Panc1 (cell line): Measurements from ENCODE around the gene NT5C1B. TPM values are rescaled to one million over a fixed set of nuclear protein-coding genes. Genes with fewer than 3 reads are reported as not detected.

ENCODE experiments used
- ATAC-seq: fragments of 200-7000 bp; cut with Tn5 transposase; 2 replicates; pipeline ENCODE4 v1.9.1; 2020; ENCODE audit warnings: mild to moderate bottlenecking, moderate library complexity
- BruUV-seq: library from RNA; stranded (reverse); fragments of 400-500 nt; replicated peaks from 2 replicates; lab custom pipeline; 2021; lab: Mats Ljungman, UMichigan
- CTCF ChIA-PET: fragments of 300-600 bp; sonication (Branson Sonifier 250); formaldehyde crosslinking; loops from one replicate; lab custom pipeline; 2022; ENCODE audit warnings: antibody characterized with exemption; lab: Charles Lee
- POLR2A ChIA-PET: fragments of 300-600 bp; sonication (Branson Sonifier 250); formaldehyde crosslinking; loops from one replicate; lab custom pipeline; 2022; ENCODE audit warnings: antibody characterized with exemption; lab: Charles Lee
- DNase-seq: peaks from one replicate; pipeline ENCODE4 v3.0.0-alpha.2; 2010; ENCODE audit warnings: low read depth, low spot score
- H3K27ac ChIP-seq: 2 replicates; pipeline ENCODE4 v1.5.1; 2011; ENCODE audit warnings: mild to moderate bottlenecking, low read length, inconsistent platforms
- H3K27me3 ChIP-seq: fragments of 200-500 bp; sonication (Bioruptor generic); 2 replicates; pipeline ENCODE4 v1.6.0; 2014; ENCODE audit warnings: low read length, inconsistent platforms; ENCODE audit not compliant: control insufficient read depth, insufficient read depth
- H3K36me3 ChIP-seq: fragments of 200-500 bp; sonication (Bioruptor generic); 2 replicates; pipeline ENCODE4 v1.5.1; 2014; ENCODE audit warnings: inconsistent platforms, mild to moderate bottlenecking, low read length, moderate library complexity; ENCODE audit not compliant: control insufficient read depth, insufficient read depth
- H3K4me1 ChIP-seq: 2 replicates; pipeline ENCODE4 v1.5.1; 2011; ENCODE audit warnings: inconsistent platforms, mild to moderate bottlenecking, low read length, moderate library complexity; ENCODE audit not compliant: control insufficient read depth, insufficient read depth
- H3K4me3 ChIP-seq, 2 experiments: 2 replicates each; pipeline ENCODE4 v1.5.1; 2011 to 2012; ENCODE audit warnings: low read depth in 2 of 2, low read length in 2 of 2, mild to moderate bottlenecking in 2 of 2, inconsistent platforms in 1 of 2, moderate library complexity in 1 of 2
- H3K9me3 ChIP-seq: fragments of 200-500 bp; sonication (Bioruptor generic); 2 replicates; pipeline ENCODE4 v1.5.1; 2014; ENCODE audit warnings: low read depth, mild to moderate bottlenecking, inconsistent platforms, low read length, moderate library complexity; ENCODE audit not compliant: control insufficient read depth, insufficient read depth
- POLR2AphosphoS5 ChIP-seq: IDR thresholded peaks from 2 replicates; pipeline ENCODE4 v1.6.1; 2012; ENCODE audit warnings: mild to moderate bottlenecking, low read depth, low read length, moderate library complexity
- REST ChIP-seq, 2 experiments: IDR thresholded peaks; 2 replicates each; pipeline ENCODE4 v1.6.1; 2011 to 2012; ENCODE audit warnings: low read depth in 2 of 2, control low read depth in 1 of 2, low read length in 1 of 2, mild to moderate bottlenecking in 1 of 2, moderate library complexity in 1 of 2; ENCODE audit not compliant: insufficient read depth in 1 of 2
- SIN3A ChIP-seq: IDR thresholded peaks from 2 replicates; pipeline ENCODE4 v1.6.1; 2012; ENCODE audit warnings: low read depth, mild to moderate bottlenecking, low read length, moderate library complexity, borderline replicate concordance; ENCODE audit not compliant: insufficient read depth
- TCF7L2 ChIP-seq: IDR thresholded peaks from 2 replicates; pipeline ENCODE4 v1.6.1; 2011; ENCODE audit warnings: mild to moderate bottlenecking, low read depth, low read length, inconsistent platforms
- in situ Hi-C: cut with HindIII; loops from 2 replicates; pipeline ENCODE4 v1.10.0; 2016; ENCODE audit warnings: low sequenced_read_pairs, low pct_unique_long_range_greater_than_20kb
- intact Hi-C: fragments of 100-400 bp; cut with micrococcal nuclease; formaldehyde crosslinking; loops from one replicate; pipeline ENCODE4 v1.10.0; 2022; ENCODE audit not compliant: unreplicated experiment
- total RNA-seq: library from RNA; stranded (reverse); gene quantifications from one replicate; pipeline ENCODE4 v1.2.1, GENCODE V29; 2021; ENCODE audit not compliant: unreplicated experiment
- TF ChIP-seq, protein P1 (sequence below): fragments of 450-650 bp; IDR thresholded peaks from 2 replicates; pipeline ENCODE4 v1.5.1; 2017; ENCODE audit warnings: mild to moderate bottlenecking

NT5C1B gene
- total RNA-seq, 1 experiment from 2014 or later: not detected

- Histone ChIP-seq H3K27me3 (no peaks in the 10 kb centered on the region), H3K27ac (no peak overlapping the region), H3K9me3 (no peaks in the 10 kb centered on the region), H3K36me3 (no peaks in the 10 kb centered on the region), H3K4me1 (no peaks in the 10 kb centered on the region), H3K4me3 (no peak overlapping the region)
- intact Hi-C loops (no loop called here), in situ Hi-C loops (no loop called here)
- TF ChIP-seq SIN3A: no peak
- TF ChIP-seq, protein P1, sequence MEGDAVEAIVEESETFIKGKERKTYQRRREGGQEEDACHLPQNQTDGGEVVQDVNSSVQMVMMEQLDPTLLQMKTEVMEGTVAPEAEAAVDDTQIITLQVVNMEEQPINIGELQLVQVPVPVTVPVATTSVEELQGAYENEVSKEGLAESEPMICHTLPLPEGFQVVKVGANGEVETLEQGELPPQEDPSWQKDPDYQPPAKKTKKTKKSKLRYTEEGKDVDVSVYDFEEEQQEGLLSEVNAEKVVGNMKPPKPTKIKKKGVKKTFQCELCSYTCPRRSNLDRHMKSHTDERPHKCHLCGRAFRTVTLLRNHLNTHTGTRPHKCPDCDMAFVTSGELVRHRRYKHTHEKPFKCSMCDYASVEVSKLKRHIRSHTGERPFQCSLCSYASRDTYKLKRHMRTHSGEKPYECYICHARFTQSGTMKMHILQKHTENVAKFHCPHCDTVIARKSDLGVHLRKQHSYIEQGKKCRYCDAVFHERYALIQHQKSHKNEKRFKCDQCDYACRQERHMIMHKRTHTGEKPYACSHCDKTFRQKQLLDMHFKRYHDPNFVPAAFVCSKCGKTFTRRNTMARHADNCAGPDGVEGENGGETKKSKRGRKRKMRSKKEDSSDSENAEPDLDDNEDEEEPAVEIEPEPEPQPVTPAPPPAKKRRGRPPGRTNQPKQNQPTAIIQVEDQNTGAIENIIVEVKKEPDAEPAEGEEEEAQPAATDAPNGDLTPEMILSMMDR: no peak
- no peak for TF ChIP-seq TCF7L2
- TF ChIP-seq REST (IDR thresholded peaks at IDR 0.05; ENCODE audit: insufficient read depth in 1 of 2, low read depth in 2 of 2, low read length in 1 of 2): no peak
- TF ChIP-seq POLR2AphosphoS5: no peak
- no peak for ATAC-seq
- ChIA-PET CTCF (interaction anchor here (0.6 kb wide), 1 partner anchor 1472 kb away, joined by 3 read pairs; no protein-coding TSS in a partner anchor), POLR2A (no interaction called here)
- no TSS peak for BruUV-seq
- no peak for DNase-seq
Observed at GRCh38 chr2:18630941-18631340, 41.6 kb upstream of the NT5C1B start.

- no TSS peak for BruUV-seq
- in situ Hi-C loops: no loop called here
Observed at GRCh38 chr2:18630541-18630940, 41.2 kb upstream of the NT5C1B start.

More at GRCh38 chr2:18630541-18630940, 41.2 kb upstream of the NT5C1B start:
- Histone ChIP-seq H3K4me1 (no peaks in the 10 kb centered on the region), H3K27me3 (no peaks in the 10 kb centered on the region), H3K4me3 (no peak overlapping the region), H3K36me3 (no peaks in the 10 kb centered on the region), H3K27ac (no peak overlapping the region), H3K9me3 (no peaks in the 10 kb centered on the region)
- intact Hi-C loops: no loop called here
- ATAC-seq (no peak), DNase-seq (no peak)
- ChIA-PET POLR2A (no interaction called here), CTCF (no interaction called here)
- no peak for TF ChIP-seq POLR2AphosphoS5
- no peak for TF ChIP-seq REST (IDR thresholded peaks at IDR 0.05; ENCODE audit: insufficient read depth in 1 of 2, low read depth in 2 of 2, low read length in 1 of 2)
- no peak for TF ChIP-seq SIN3A
- no peak for TF ChIP-seq TCF7L2
- TF ChIP-seq, protein P1: no peak
